Measurements from ENCODE around the gene DARS1.
"Not testable (repeated sequence)": the region's sequence is repeated elsewhere in the genome, so short reads cannot be mapped to it uniquely, and the experiment has no call there.

DNA sequence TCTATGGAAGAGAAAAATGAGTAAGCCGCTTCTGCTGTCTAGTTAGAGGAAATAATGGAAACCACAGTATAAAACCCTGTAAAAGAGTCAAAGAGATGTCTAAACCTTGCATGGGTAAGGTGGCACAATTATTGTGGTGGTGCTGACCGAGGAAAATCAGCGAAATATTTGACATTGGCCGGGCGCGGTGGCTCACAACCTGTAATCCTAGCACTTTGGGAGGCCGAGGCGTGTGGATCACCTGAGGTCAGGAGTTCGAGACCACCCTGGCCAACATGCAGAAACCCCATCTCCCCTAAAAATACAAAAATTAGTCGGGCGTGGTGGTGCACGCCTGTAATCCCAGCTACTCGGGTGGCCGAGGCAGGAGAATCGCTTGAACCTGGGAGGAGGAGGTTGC, 108.7 kb downstream of the DARS1 start:
- TF ChIP-seq, protein P1, sequence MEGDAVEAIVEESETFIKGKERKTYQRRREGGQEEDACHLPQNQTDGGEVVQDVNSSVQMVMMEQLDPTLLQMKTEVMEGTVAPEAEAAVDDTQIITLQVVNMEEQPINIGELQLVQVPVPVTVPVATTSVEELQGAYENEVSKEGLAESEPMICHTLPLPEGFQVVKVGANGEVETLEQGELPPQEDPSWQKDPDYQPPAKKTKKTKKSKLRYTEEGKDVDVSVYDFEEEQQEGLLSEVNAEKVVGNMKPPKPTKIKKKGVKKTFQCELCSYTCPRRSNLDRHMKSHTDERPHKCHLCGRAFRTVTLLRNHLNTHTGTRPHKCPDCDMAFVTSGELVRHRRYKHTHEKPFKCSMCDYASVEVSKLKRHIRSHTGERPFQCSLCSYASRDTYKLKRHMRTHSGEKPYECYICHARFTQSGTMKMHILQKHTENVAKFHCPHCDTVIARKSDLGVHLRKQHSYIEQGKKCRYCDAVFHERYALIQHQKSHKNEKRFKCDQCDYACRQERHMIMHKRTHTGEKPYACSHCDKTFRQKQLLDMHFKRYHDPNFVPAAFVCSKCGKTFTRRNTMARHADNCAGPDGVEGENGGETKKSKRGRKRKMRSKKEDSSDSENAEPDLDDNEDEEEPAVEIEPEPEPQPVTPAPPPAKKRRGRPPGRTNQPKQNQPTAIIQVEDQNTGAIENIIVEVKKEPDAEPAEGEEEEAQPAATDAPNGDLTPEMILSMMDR (conservative IDR thresholded peaks at IDR 0.05; ENCODE audit: low read depth in 2 of 2) = not testable (repeated sequence)
- not testable (repeated sequence) for TF ChIP-seq POLR2AphosphoS5 (IDR thresholded peaks at IDR 0.05; ENCODE audit: low read depth)

Measured in GM23338 (cell line).